Mammary epithelial cell (primary cell): ENCODE measurements around the gene KLHL17.

ENCODE experiments used
- EZH2 ChIP-seq: IDR thresholded peaks from 2 replicates; pipeline ENCODE4 v1.6.1; 2012; ENCODE audit warnings: low read length, inconsistent platforms, borderline replicate concordance
- TF ChIP-seq, protein P1 (sequence below), 2 donors: IDR thresholded peaks in 1 of 2; conservative IDR thresholded peaks in 1 of 2; 2 replicates each; pipeline ENCODE4 v1.5.1; 2011 to 2012; ENCODE audit warnings: inconsistent platforms in 2 of 2, low read length in 2 of 2, mild to moderate bottlenecking in 2 of 2, control low read depth in 1 of 2, low read depth in 1 of 2; ENCODE audit not compliant: insufficient read depth in 1 of 2; ENCODE audit errors: extremely low read depth in 1 of 2

DNA sequence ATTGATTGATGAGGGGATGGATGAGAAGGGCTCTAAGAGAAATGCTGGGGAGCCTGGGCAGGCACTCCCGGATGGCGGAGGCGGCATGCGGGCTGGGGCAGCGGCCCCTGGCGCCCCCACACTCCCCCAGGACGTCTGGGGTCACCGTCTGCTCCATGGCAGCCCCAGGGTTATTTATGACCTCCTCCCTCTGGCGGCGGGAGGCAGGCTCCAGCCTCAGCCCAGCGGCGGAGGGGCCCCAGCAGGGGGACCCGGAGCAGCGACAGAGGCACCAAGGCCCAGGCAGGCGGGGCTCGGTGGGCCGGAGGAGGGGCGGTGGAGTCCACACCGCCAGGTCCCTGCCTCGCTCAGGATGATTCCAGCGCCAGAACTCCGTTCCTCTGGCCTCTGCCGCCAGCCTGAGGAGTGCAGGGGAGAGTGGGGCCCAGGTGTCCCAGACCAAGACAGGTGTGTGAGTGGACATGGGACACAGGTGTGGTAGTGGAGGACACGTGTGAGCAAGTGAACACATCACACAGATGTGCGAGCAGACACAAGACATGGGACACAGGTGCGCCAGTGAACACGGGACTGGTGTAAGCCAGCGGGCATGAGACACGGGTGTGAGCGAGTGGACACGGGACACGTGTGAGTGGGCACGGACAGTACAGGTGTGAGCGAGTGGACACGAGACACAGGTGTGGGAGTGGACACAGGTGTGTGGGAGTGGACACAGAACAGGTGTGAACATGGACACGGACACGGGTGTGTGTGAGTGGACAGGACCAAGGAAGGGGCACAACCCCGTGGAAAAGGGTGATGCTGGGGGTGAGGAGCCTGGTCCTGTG is 39.2 kb upstream of the KLHL17 start:
- TF ChIP-seq EZH2 = no peak
- TF ChIP-seq, protein P1, sequence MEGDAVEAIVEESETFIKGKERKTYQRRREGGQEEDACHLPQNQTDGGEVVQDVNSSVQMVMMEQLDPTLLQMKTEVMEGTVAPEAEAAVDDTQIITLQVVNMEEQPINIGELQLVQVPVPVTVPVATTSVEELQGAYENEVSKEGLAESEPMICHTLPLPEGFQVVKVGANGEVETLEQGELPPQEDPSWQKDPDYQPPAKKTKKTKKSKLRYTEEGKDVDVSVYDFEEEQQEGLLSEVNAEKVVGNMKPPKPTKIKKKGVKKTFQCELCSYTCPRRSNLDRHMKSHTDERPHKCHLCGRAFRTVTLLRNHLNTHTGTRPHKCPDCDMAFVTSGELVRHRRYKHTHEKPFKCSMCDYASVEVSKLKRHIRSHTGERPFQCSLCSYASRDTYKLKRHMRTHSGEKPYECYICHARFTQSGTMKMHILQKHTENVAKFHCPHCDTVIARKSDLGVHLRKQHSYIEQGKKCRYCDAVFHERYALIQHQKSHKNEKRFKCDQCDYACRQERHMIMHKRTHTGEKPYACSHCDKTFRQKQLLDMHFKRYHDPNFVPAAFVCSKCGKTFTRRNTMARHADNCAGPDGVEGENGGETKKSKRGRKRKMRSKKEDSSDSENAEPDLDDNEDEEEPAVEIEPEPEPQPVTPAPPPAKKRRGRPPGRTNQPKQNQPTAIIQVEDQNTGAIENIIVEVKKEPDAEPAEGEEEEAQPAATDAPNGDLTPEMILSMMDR (conservative IDR thresholded peaks at IDR 0.05 in 1 of 2, IDR thresholded peaks at IDR 0.05 in 1 of 2; ENCODE audit: extremely low read depth in 1 of 2, insufficient read depth in 1 of 2, low read depth in 1 of 2, low read length in 2 of 2) = peak in 1 of 2 donors; percentile 43
